Activated CD8-positive, alpha-beta memory T cell treated with anti-CD3 and anti-CD28 coated beads, Interleukin-2, amount 10 ng/mL, durations not matched to agents 7 days and 5 days (primary cell): ENCODE results near the gene EXOC6B. TPM values are rescaled to one million over a fixed set of nuclear protein-coding genes. Genes with fewer than 3 reads are reported as not detected.
"Not testable (repeated sequence)": the region's sequence is repeated elsewhere in the genome, so short reads cannot be mapped to it uniquely, and the experiment has no call there.

Experiments
- ATAC-seq: fragments of 150-1000 bp; cut with Tn5 transposase; one replicate; pipeline ENCODE4 v1.10.0; 2021; ENCODE audit warnings: moderate library complexity
- CTCF ChIA-PET: fragments of 350-600 bp; sonication (Branson Sonifier 250); formaldehyde crosslinking; loops from one replicate; lab custom pipeline; 2021; ENCODE audit warnings: antibody characterized with exemption; lab: Charles Lee
- DNase-seq: peaks from one replicate; pipeline ENCODE4 v3.0.0-alpha.2; 2020
- H3K27ac Mint-ChIP-seq: one replicate; pipeline ENCODE4 v1.8.0; 2021; ENCODE audit warnings: mild to moderate bottlenecking, mixed read lengths
- H3K27me3 Mint-ChIP-seq: one replicate; pipeline ENCODE4 v1.8.0; 2021; ENCODE audit warnings: mixed read lengths
- H3K36me3 Mint-ChIP-seq: one replicate; pipeline ENCODE4 v1.8.0; 2021; ENCODE audit warnings: mild to moderate bottlenecking, mixed read lengths
- H3K4me1 Mint-ChIP-seq: one replicate; pipeline ENCODE4 v1.8.0; 2021; ENCODE audit warnings: mixed read lengths
- H3K4me3 Mint-ChIP-seq: one replicate; pipeline ENCODE4 v1.8.0; 2021; ENCODE audit warnings: mild to moderate bottlenecking, moderate library complexity, mixed read lengths
- H3K9me3 Mint-ChIP-seq: one replicate; pipeline ENCODE4 v1.8.0; 2022; ENCODE audit warnings: low read depth, mixed read lengths
- total RNA-seq, 2 experiments: library from RNA; stranded (reverse); gene quantifications; one replicate each; pipeline ENCODE4 v1.2.3, GENCODE V29; 2021

The EXOC6B gene
- total RNA-seq, 2 experiments from 2014 or later: 14.1 to 22.8 TPM

DNA sequence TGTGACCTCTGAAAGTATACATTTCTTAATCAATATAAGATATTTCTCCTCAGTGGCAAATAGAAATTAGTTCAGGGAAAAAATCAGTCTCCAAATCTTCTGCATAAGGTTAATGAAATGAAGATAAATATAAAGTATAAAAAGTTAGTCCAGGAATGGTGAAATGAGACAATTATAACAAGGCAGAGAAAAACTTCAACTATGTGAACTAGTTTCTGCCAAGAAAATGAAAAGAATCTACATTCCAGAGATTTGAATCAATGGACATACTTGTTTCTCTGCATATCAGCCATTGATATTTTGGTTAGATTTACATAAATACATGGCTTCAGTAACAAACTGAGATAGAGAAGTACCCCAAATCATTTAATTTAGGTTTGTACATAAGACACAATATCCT lies 249.0 kb downstream of the EXOC6B start:
- no peak for ATAC-seq
- no peaks in the 10 kb centered on the region for H3K4me1 Mint-ChIP-seq
- no peaks in the 10 kb centered on the region for H3K9me3 Mint-ChIP-seq
- CTCF ChIA-PET: no interaction called here
- H3K27me3 Mint-ChIP-seq: no peaks in the 10 kb centered on the region
- no peak overlapping the region for H3K4me3 Mint-ChIP-seq
- no peak overlapping the region for H3K27ac Mint-ChIP-seq
- H3K36me3 Mint-ChIP-seq: no peaks in the 10 kb centered on the region
- DNase-seq: no peak

DNA sequence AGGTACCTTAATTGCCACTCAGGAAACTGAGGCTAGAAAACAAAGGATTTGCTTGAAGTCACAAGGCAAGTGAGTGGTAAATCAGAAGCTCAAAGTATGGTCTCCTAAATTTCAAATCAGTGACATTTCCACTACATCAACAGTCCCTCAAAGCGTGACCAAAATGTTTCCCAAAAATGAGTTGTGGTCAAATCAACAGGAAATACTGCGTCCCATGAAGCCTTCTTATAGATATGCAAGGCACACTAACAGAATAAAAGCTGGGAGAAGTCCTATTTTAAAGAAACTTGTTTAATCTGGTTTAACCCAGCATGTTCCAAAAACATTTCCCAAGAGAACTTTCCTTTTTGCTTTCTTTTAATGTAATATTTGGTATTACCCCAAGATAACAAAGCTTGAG lies 249.4 kb downstream of the EXOC6B start:
- no peak overlapping the region for H3K4me3 Mint-ChIP-seq
- CTCF ChIA-PET: no interaction called here
- no peaks in the 10 kb centered on the region for H3K9me3 Mint-ChIP-seq
- no peak for ATAC-seq
- no peak overlapping the region for H3K27ac Mint-ChIP-seq
- DNase-seq: no peak
- H3K27me3 Mint-ChIP-seq: no peaks in the 10 kb centered on the region
- H3K36me3 Mint-ChIP-seq: no peaks in the 10 kb centered on the region
- H3K4me1 Mint-ChIP-seq: no peaks in the 10 kb centered on the region

DNA sequence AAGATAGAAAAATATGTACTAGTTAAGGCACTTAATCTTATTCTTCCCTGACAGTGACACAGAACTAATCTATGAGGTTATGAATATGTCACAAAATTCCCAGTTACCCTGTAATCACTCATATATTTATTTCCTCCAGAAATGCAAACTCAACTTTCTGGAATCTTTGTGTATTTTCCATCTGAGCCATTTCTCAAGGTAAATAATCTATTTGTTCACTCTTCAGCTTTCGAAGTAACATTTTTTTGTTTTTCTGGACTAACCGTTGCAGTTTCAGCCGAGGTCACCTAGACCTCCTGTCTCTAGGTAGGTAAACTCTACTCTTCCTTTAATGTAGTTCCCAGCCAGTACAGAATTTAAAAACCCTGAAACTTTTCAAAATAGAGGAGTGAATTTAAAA lies 250.9 kb downstream of the EXOC6B start:
- H3K4me3 Mint-ChIP-seq: no peak overlapping the region
- no peaks in the 10 kb centered on the region for H3K9me3 Mint-ChIP-seq
- no peaks in the 10 kb centered on the region for H3K36me3 Mint-ChIP-seq
- CTCF ChIA-PET: no interaction called here
- DNase-seq (no peak), ATAC-seq (no peak)
- no peaks in the 10 kb centered on the region for H3K4me1 Mint-ChIP-seq
- no peak overlapping the region for H3K27ac Mint-ChIP-seq
- no peaks in the 10 kb centered on the region for H3K27me3 Mint-ChIP-seq

DNA sequence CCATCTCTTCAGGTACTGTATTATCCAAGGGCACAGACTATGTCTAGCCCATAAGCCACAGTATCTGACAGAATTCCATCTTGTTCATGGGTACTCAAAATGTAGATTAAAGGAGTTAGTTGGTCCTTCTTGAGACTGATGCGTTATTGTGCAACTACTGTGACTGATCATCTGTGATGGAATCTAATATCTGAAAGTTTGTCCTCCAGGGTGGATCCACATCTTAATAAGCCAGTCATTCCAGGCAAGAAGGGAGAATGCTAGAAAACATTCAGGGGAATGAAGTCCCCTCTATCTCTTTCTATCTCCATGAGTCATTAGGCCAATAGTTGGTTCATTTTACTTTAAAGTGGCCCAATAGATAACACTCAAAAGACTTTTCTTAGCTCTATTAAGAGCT lies 252.6 kb downstream of the EXOC6B start:
- no peak for ATAC-seq
- Mint-ChIP-seq H3K4me3 (no peak overlapping the region), H3K9me3 (no peaks in the 10 kb centered on the region), H3K27me3 (no peaks in the 10 kb centered on the region), H3K36me3 (no peaks in the 10 kb centered on the region), H3K4me1 (no peaks in the 10 kb centered on the region), H3K27ac (no peak overlapping the region)
- DNase-seq: no peak
- CTCF ChIA-PET: interaction anchor here (1.5 kb wide), 1 partner anchor 423 kb away, joined by 4 read pairs; no protein-coding TSS in a partner anchor

DNA sequence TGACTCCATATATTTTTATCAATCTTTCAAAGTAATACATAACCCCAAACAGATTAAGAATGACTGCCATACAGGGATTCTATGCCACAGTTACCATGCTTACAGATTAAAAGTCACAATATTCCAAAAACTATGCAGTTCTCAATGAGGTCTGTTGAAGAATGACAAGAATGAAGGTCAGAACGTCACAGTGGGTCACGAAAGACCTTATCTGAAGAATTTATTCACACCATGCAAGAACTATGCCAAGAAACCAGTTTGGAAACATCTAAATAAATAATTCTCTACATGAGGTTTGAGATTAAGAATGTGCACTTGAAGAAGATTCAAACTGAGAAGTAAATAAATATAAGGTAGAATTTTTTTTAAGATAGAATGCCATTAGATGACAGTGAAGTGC lies 253.3 kb downstream of the EXOC6B start:
- Mint-ChIP-seq H3K27ac (no peak overlapping the region), H3K4me1 (no peaks in the 10 kb centered on the region), H3K36me3 (no peaks in the 10 kb centered on the region), H3K4me3 (no peak overlapping the region), H3K27me3 (no peaks in the 10 kb centered on the region), H3K9me3 (no peaks in the 10 kb centered on the region)
- CTCF ChIA-PET: no interaction called here
- DNase-seq (no peak), ATAC-seq (no peak)

- H3K4me1 Mint-ChIP-seq: no peaks in the 10 kb centered on the region
- ATAC-seq: no peak
- CTCF ChIA-PET: no interaction called here
- no peak overlapping the region for H3K27ac Mint-ChIP-seq
- no peaks in the 10 kb centered on the region for H3K27me3 Mint-ChIP-seq
- no peaks in the 10 kb centered on the region for H3K36me3 Mint-ChIP-seq
- no peaks in the 10 kb centered on the region for H3K9me3 Mint-ChIP-seq
- no peak for DNase-seq
- H3K4me3 Mint-ChIP-seq: no peak overlapping the region
Measured at GRCh38 chr2:72570413-72570812, 255.4 kb downstream of the EXOC6B start.

DNA sequence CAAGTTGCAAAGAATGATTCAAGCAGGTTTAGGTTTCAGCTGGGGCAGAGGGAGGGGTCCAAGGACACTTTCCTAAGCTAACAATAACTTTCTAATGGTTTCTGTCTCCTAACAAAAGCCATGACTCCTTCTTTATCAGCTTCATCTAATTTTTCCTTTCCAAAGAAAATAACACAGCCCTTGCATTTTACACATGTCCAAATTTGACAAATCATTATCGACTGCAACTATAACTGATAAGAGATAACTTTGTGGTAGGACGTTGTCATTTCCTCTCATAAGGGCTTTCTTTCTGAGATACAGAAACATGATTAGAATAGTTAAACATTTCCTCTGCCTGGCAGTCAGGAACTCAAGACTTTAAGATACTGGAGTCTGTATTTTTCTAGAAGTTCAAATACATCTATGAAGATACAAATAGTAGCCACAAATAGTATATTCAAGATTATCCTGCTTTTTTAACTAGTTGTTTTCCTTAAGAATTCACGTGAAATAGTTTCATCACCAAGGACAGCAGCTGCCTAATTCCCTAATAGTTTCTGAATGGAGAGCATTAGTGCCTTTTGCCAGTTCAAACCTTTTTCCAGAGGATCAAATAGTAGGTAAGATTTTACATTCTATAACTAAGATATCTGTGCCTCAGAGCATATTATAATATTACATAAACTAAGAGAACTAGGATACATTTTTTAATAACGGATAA lies 263.2 kb downstream of the EXOC6B start:
- ATAC-seq (no peak), DNase-seq (no peak)

GRCh38 chr2:72561621-72562318 lies 264.1 kb downstream of the EXOC6B start:
- no peak for DNase-seq
- CTCF ChIA-PET: interaction anchor here (0.8 kb wide), 1 partner anchor 638 kb away, joined by 3 read pairs; no protein-coding TSS in a partner anchor
- no peak overlapping the region for H3K27ac Mint-ChIP-seq
- no peaks in the 10 kb centered on the region for H3K27me3 Mint-ChIP-seq
- ATAC-seq: no peak
- H3K4me1 Mint-ChIP-seq: peaks cover 13% of the 10 kb centered on the region
- no peaks in the 10 kb centered on the region for H3K36me3 Mint-ChIP-seq
- no peak overlapping the region for H3K4me3 Mint-ChIP-seq
- no peaks in the 10 kb centered on the region for H3K9me3 Mint-ChIP-seq

More for the DNA sequence above, 263.2 kb downstream of the EXOC6B start:
- Mint-ChIP-seq H3K27ac (no peak overlapping the region), H3K9me3 (no peaks in the 10 kb centered on the region), H3K27me3 (no peaks in the 10 kb centered on the region), H3K4me1 (peaks cover 13% of the 10 kb centered on the region), H3K4me3 (no peak overlapping the region), H3K36me3 (no peaks in the 10 kb centered on the region)
- CTCF ChIA-PET: no interaction called here

DNA sequence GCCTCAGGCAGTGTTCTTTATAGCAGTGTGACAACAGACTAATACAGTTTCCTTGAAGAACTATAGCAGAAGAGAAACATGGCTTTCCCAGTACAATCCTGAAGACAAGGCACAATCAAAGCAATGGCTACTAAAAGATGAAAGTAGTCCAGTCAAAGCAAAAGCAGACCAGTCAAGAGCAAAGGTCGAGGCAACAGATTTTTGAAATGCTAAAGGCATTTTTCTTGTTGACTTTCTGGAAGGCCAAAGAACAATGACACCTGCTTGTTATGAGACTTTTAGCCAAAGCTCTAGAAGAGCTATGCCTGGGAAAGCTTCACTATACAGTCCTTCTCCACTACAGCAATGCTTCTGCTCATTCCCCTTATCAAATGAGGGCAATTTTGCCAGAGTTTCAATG lies 269.9 kb downstream of the EXOC6B start:
- Mint-ChIP-seq H3K27me3 (no peaks in the 10 kb centered on the region), H3K4me3 (no peak overlapping the region), H3K27ac (no peak overlapping the region), H3K9me3 (no peaks in the 10 kb centered on the region), H3K36me3 (peaks cover 2% of the 10 kb centered on the region), H3K4me1 (peaks cover 6% of the 10 kb centered on the region)
- DNase-seq: no peak
- no peak for ATAC-seq
- CTCF ChIA-PET: no interaction called here

GRCh38 chr2:72555363-72555762 lies 270.5 kb downstream of the EXOC6B start:
- H3K4me3 Mint-ChIP-seq, H3K9me3 Mint-ChIP-seq, H3K27ac Mint-ChIP-seq, H3K4me1 Mint-ChIP-seq, DNase-seq, ATAC-seq, H3K36me3 Mint-ChIP-seq, CTCF ChIA-PET, H3K27me3 Mint-ChIP-seq: not testable (repeated sequence)

GRCh38 chr2:72554910-72555309 lies 270.9 kb downstream of the EXOC6B start:
- ATAC-seq, H3K36me3 Mint-ChIP-seq, H3K27ac Mint-ChIP-seq, H3K4me3 Mint-ChIP-seq, DNase-seq, H3K4me1 Mint-ChIP-seq, H3K9me3 Mint-ChIP-seq, H3K27me3 Mint-ChIP-seq, CTCF ChIA-PET: not testable (repeated sequence)

- Mint-ChIP-seq H3K27ac (no peak overlapping the region), H3K4me1 (peaks cover 2% of the 10 kb centered on the region), H3K4me3 (no peak overlapping the region), H3K36me3 (peaks cover 2% of the 10 kb centered on the region), H3K27me3 (no peaks in the 10 kb centered on the region), H3K9me3 (no peaks in the 10 kb centered on the region)
- DNase-seq: no peak
- CTCF ChIA-PET: no interaction called here
- no peak for ATAC-seq
Measured at GRCh38 chr2:72554381-72554780, 271.5 kb downstream of the EXOC6B start.

DNA sequence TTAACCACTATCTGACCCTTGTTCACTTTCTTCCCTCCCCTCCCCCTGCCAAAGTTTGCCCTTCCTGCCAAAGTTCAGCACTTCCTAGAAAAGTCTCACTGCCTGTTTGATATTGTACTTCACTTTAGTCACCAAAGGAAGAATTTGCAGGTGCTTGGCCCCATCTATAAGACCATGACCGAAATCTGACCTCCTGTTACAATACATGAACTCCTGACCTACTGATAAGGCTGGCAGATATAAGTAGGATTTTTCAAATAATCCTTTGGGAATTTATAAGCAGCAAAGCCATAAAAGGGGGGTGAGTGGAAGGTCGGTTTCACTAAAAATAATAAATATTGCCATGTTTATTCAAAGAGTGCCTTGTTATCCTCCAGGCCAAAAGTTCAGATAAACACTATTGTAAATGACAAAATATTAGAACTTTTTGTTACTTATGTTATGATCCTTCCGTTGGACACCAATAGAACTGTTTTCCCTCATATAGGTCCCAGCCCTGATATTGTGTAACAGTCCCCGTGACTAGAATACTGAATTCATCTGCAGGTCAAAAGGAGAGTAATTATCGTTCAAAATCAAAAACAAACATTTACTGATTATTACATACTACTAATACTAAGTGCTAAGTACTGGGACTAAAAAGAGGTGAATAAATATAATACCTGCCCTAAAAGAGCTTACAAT lies 277.6 kb downstream of the EXOC6B start:
- no peak for ATAC-seq
- Mint-ChIP-seq H3K27ac (no peak overlapping the region), H3K4me1 (no peaks in the 10 kb centered on the region), H3K36me3 (no peaks in the 10 kb centered on the region), H3K27me3 (no peaks in the 10 kb centered on the region), H3K9me3 (no peaks in the 10 kb centered on the region), H3K4me3 (no peak overlapping the region)
- DNase-seq: no peak
- CTCF ChIA-PET: no interaction called here

DNA sequence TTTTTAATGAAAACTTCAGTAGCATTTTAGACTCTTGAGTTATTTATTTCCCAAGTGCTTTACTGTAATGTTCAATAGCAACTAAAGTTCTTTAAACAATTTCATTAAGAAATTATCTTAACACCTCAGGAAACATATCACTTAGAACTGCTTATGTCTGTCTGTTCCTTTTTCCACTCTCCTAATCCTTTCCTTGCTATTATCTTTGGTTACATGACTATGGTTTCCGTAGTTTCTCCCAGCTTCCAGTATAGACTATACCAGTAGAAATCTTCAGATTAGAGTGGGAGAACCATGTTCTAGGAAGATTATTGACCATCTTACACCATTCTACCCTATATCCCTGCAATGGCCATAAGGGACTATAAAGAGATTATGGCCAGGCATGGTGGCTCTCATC lies 280.0 kb downstream of the EXOC6B start:
- H3K9me3 Mint-ChIP-seq: no peaks in the 10 kb centered on the region
- H3K4me3 Mint-ChIP-seq: no peak overlapping the region
- DNase-seq: no peak
- no peaks in the 10 kb centered on the region for H3K4me1 Mint-ChIP-seq
- no peak overlapping the region for H3K27ac Mint-ChIP-seq
- H3K36me3 Mint-ChIP-seq: no peaks in the 10 kb centered on the region
- ATAC-seq: no peak
- CTCF ChIA-PET: no interaction called here
- H3K27me3 Mint-ChIP-seq: no peaks in the 10 kb centered on the region
